ENCODE measurements around the gene KLF12.

KLF12 gene

DNA sequence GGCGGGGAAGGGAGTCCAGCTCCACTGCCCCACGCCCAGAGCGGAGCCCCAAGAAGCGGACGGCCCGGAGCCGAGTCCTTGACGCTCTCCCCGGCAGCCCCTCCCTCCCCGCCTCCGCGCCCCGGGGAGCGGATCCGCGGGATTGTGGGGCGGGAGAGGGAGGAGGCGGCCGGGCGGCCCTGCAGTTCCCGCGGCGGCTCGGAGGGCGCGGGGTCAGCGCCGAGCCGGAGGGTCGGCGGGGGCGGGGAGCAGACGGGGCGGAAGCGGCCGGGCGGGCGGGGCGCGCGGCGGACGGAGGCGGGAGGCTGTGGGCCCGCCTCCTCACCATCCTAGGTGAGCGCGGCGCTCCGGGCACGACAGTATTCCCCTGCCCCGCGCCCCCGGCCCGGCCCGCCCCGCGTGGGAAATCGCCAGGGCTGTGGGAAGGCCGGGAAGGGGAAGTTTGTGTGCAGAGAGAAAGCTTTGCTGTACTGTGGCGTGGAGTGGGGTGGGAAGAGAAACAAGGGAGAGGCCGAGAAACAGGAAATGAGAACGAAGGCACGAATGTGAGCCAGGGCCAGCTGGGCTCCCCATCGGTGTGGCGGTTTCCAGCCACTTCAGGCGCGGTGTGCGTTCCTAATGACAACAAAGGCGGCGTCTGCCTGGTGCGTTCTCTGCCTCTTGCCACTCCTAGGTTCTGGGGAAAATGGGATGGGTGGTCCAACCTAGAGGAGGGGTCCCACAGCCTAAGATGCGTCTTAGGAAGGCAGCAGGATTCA is 1.3 kb upstream of the KLF12 start:
- peak in 1 of 2 donors; percentile 30 for DNase-seq (ENCODE audit: low read depth in 2 of 2)

DNA sequence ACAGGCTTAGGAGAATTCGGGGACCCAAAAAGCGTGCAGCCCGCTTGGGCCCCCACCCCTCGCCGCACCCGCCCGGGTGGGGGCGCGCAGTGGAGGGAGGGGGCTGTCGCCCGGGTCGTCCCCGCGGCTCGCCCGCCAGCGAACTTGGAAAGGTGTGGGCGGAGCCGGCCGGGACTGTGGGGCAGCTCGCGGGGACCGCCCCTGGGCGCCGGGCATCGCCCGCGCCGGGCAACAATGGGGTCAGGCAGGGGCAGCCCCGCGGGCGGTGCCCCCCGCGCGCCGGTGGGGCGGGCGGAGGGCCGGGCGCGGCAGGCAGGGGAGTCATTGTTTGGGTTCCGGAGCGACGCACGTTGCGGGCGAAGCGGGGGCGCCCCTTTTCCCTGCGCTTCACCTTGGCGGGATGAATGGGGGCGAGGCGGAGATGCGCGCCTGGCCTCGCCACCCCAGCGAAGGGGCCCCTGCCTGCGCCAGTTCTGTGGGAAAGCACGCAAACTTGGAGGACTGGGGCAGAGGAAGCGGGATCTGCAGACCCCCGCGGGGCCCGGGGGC is 647 bp upstream of the KLF12 start:
- no peak for DNase-seq (ENCODE audit: low read depth in 2 of 2)

DNA sequence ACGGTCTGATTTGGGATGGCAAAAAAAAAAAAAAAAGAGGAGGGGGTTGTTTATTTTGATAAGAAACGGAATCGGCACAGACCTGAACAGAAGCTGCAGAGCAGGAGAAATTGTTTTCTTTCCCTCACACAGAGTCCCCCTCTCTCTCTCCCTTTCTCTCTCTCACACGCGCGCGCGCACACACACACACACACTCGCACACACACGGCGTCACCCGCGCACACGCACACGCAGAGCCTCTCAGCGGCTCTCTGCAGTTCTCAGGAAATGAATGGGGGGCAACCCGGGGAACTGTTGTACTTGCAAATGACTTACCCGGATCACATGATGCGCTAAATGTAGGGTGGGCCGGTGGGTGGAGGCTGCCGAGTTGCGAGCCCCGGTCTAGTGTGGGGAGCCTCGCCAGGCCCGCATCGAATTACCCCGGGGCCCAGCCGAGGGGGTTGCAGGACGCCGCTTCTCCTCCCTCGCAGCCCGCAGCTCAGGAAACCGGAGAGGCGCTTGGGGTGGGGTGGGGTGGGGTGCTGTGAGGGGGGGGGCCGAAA is 475 bp downstream of the KLF12 start:
- peak; percentile 74 to 75 for DNase-seq (ENCODE audit: low read depth in 2 of 2)

DNA sequence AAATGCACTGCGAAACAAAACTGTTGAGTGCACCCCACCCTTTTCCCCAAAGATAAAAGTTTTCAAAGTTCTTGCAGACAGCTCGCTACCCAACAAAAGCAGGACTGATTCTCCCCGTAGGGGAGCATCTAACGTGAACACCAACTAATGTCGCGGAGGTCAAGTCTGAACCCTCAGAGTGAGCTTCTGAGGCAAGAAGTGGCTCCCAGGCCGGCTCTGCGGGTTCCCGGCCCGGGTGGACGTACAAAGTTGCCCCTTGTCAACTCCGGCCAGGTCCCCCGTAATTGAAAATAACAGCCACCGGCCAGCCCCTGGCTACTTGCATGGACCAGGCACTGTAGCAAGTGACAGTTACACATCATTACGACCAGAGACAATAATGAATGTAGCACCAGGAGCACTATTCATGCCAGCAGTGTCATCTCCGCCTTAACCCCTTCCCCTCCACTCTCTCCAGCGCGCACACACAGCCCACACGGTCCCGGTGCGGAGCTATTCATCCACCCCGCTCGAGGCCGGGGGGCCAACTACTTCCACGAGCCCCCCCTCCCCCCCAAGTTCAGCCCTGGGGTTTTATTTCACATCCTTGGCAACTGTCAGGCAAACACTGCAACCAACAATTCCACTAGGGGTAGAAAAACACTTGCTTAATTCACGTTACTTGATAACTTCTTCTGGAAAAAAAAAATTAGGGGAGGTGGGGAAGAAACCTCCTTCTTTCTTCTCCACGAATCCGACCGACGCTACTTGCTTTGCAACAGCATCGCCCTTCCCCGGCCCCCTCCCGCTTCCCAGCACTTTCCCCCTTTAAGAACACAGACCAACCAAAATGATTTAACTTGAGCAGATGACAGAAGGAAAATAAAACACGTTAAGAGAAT is 1.2 kb downstream of the KLF12 start:
- DNase-seq (ENCODE audit: low read depth in 2 of 2): no peak

DNA sequence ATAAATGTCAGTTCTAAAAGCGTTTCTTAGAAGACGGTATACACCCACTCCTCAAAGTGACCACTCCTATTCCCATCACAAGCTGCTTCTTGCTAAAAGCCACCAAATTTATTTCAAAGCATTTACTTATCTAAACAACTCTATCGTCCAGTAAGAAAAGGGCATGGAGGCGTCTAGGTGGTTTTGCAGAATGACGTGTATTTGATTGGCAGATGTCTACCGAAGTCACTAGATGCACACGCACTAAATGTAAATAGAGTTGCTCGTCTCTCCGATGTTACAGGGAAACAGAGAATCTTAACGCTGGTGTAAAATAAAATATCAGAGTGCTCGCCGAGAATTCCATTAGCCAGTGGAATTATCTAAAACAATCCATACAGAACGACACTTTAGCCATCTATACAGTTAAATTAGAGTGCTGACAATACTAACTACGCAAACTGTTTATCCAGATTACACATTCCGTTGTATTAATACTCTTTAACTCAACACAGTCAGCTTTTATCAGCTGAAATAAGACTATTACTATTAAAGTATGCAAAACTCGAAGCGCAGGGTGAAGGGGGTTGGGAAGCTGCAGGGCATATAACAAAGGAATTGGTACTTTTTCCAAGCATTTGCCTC is 1.9 kb downstream of the KLF12 start:
- DNase-seq (ENCODE audit: low read depth in 2 of 2): no peak

DNA sequence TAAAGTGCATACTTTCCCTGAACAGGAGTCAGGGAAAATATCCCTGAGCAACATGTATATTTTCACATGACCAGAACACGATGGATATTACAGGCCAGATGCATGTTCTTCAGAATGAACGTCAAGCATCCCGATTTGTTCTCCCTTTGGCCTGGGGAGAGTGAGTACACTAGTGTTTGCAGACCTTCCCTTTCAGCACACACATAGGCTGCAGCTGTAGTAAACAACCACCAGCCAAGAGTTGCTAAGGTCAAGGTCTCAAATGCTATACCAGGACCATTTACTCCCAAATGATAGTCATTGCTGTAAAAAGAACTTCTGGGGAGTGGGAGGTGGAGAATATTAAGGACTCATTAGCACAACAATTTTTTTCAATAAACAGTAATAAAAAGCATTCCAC is 3.0 kb downstream of the KLF12 start:
- DNase-seq (ENCODE audit: low read depth in 2 of 2): no peak

DNA sequence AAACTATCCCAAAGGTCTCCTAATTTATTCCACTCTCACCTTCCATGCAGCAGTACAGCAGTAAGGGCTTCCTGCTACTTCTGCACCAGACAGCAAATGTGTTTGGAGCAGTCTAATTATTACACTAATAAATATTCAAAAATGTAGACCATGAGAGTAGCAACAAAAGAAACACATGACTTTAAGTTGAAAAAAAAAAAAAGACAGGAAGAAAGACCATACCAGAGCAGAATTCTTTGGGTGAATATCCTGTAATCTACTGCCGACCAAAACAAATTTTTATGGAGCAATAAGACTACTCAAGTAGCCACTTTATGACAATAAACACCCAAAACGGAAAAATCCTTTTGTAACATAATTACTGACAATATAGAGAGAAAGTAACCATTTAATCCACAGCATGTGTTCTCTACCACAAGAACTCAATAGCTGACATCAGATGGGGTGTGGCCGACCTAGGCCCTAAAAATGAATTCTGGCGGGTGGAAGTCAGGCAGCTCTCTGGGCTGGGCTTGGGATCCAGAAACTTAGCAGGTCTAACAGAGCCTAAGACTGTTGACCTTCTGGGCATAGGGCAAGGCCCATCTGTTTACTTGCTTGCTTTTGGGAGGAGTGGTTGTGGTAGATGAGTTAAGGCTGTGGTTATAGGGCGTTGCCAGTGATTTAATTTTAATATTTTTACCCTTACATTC is 4.6 kb downstream of the KLF12 start:
- no peak for DNase-seq (ENCODE audit: low read depth in 2 of 2)

DNA sequence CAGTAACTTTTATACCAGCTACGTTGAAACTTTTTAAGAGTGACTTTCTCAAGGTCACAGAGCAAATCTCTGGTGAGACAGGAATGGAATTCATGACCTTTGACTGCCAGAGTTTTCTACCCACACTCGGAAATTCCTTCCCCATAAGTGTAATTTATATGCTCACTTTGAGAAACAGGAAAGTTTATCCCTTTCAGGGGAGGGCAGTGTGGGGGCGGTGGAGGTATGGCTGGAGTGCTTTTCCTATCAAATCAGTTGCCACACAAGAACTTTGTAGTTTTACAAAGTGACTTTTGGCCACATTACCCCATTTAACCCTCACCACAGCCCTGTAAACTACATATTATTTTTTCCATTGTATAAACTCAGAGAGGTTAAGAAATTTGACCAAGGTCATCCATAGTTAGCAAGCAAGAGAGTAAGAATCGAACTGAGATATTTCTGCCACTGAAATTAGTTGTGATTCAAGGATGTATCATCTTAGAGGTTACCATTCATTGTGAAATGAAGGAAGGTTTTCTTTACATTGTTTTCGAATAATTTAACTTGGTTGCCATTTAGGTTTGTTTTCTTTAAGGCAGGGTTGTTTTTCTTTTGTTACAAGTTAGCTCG is 5.9 kb downstream of the KLF12 start:
- DNase-seq (ENCODE audit: low read depth in 2 of 2): no peak

DNA sequence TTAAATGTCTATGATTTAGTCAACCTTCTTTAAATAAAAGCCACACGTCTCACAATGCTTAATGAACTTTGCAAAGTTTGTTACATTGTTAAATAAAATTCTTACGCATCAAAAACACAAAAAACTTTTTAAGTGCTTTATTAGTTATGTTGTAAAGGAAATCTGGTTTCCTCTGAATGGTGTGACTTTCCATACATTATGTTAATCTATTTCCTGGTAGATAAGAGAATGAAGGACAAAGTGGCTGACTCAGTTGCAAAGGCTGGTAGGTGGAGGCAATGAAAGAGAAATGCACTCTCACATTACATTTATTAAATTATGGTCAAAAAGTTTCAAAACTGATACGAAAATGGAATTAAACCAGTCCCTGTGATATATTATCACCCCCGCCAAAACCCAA is 15.9 kb downstream of the KLF12 start:
- no peak for DNase-seq (ENCODE audit: low read depth in 2 of 2)

DNA sequence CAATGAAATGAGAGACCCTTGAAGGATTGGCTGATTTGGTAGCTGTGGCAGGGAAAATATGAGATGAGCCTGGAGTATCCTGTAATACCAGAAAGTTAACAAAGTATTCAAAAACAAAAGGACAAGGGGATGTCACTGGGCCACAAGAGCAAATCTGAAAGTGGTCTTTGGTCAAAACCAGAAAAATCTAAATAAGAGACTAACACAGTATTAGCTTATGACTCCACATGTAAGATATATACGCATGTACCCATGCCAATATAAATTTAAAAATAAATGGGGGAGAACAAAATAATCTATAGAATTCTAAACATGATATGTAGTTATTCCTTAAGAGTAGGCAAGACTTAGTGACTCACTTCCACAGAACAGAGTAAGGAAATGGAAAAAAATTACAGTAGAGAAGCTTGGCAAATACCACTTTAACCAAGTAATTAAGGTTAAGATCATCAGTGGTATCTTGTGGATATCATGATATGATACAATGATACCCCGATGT is 16.9 kb downstream of the KLF12 start:
- DNase-seq (ENCODE audit: low read depth in 2 of 2): no peak

DNA sequence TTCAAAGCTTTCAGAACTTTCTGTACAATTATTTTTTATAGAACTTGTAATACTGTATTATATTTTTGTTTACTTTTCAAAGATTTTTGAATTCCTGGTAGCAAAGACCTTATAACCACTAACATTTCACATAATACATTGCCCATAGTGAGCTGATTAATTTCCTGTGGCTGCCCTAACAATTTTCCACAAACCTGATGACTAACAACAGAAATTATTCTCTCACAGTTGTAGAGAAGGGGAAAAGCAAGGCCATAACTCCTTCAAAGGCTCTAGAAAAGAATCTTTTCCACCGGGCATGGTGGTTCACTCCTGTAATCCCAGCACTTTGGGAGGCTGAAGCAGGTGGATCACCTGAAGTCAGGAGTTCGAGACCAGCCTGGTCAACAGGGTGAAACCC is 19.1 kb downstream of the KLF12 start:
- no peak for DNase-seq (ENCODE audit: low read depth in 2 of 2)

DNA sequence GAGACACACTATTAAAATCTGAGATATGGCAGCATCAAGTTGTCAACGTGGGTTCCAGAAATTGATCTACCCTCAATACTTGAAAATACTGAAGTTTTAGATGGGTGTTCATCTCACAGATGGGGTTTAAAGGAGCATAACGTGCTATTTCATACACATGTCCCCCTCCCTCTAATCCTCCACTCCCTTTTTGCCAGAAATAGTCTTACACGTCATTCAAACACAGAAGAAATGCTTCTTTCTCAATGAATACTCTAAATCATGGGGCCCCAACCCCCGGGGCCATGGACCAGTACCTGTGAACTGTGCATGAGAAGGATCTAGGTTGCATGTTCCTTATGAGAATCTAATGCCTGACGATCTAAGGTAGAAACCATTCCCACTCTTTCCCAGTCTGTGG is 19.6 kb downstream of the KLF12 start:
- DNase-seq (ENCODE audit: low read depth in 2 of 2): no peak

DNA sequence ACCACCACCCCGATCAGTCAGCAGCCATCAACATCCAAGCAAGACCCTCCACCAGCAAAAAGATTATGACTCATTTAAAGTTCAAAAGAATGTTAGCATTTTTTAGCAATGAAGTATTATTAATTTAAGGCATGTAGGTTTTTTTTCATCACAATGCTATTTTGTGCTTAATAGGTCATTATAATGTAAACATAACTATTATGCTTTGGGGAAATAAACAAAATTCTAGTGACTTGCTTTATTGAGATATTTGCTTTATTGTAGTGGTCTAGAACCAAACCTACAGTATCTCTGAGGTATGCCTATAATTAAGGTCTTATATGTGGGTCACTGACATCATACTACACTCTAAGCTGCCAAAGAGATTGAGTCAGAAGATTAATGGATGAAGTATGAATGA is 20.0 kb downstream of the KLF12 start:
- DNase-seq (ENCODE audit: low read depth in 2 of 2): no peak

DNA sequence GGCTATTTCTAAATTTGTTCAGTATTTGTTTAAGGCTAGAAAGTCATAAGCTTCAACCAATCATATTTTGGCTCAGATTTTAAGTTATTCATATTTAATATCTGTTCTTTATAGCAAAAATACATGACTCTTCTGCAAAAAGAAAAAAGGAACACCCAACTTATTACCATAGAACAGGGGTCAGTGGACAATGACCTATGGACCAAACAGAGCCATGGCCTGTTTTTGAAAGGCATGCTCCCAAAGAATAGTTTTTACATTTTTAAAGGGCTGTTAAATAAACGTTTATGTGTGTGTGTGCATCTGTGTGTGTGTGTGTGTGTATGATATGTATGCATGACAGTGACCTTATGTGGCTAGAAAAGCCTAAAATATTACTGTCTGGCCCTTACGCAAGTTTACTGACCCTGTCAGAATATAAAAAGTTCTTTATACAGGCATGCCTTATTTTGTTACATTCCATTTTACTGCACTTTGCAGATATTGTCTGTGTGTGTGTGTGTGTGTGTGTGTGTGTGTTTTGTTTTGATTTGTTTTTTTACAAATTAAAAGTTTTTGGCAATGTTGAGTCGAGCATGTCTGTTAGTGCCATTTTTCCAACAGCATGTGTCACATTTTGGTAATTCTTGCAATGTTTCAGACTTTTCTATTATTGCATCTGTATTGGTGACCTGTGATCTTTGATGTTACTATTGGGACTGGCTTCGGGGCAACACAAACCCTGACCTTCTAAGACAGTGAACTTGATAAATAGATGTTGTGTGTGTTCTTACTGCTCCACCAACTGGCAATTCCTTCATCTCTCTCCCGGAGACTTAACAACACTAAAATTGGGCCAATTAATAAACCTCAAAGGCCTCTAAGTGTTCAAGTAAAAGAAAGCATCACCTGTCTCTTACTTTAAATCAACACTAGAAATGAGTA is 22.0 kb downstream of the KLF12 start:
- no peak for DNase-seq (ENCODE audit: low read depth in 2 of 2)

DNA sequence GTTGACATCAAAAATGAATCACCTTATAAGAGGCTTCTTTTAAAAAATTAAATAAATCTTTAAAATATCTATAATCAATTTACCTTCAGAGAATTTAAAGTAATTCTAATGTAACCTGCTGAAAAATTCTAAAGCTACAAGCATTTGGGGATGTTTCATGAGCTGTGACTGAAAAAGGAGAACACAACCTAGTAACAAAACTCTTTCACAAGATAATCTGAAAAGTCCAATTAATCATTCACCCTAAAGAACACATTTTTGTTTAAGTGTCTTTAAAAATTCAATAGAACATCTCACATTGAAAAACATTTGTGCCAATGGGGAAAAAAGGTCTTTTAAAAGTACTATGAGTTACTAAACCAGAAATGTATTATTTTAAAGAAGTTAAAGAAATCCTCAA is 22.8 kb downstream of the KLF12 start:
- DNase-seq (ENCODE audit: low read depth in 2 of 2): no peak

DNA sequence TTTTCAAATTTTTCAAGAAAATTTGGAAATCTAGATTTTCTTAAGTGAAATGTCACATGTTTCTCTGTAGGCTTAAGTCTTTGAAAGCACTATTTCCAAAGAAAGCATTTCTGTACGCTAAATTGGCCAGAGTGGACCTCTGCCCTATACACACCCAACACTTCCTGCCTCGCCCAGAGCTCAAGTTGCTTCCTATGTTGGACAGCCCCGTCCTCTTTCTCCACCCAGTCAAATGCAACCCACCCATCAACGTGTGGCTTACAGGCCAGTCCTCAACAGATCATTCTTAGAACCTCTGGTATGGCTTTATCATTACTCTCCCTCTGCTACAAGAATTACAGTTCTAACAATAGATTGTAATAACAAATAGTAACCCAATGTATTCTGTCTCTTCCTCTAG is 24.2 kb downstream of the KLF12 start:
- DNase-seq (ENCODE audit: low read depth in 2 of 2): no peak

DNA sequence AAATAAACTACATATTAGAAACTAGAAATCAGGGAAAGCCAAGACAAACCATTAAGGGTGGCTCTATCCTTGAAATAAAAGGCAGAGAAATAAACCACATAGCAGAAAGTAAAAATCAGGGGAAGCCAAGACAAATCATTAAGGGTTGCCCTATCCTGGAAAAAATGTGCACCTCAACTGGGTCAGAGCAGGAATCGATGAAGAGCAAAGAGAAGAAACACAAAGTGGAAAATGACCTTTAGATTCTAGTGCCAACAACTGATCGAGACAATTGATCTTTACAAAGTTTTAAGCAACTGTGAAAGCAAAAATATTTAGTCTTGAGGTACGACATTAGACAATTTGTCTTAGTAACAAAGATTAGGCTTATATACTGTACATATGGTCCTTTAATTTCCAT is 26.6 kb downstream of the KLF12 start:
- no peak for DNase-seq (ENCODE audit: low read depth in 2 of 2)

DNA sequence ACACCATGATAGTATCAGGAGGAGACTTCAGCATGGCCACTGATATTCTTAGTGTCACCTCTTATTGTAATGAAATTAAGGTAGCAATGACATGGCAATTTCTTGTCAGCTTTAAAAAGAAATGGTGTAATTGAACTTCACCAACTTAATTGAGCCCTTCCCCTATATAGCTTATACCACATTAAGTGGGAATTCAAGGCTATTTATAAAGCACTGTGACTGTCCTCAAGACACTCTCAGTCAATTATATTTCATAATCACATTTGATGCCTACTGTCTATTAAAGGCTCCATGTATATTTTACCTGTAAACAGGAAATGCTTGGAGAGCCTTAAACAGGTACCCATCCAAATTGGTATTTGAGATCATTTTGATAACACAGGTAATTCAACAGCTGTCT is 28.3 kb downstream of the KLF12 start:
- no peak for DNase-seq (ENCODE audit: low read depth in 2 of 2)

DNA sequence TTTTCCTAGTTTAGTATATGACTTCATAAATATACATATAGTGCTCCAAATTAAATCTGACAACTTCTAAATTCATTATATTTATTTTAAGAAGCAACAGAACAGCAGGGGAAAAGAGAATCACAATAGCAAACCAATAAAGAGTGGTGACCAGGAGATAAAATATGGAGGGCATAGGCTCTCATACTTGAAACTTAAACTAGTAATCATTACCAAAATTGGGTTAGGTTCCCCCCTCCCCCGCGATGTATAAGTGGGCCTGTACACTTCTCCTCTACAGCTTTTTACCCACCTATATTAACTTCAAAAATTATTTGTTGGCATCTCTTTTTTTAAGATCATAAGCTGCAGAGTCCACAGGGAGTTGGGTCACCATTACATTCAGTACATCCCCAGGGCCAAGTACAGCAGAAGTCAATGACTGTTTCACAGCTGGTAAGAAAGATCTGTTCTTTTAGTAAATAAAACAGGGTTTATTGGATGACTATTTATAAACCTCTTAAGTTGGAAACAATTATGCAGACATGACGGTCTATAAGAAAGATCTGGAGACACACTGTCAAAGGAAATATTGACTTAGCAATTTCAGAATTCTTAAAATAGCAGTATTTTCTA is 29.4 kb downstream of the KLF12 start:
- no peak for DNase-seq (ENCODE audit: low read depth in 2 of 2)
